Measurements from ENCODE around the gene NAP1L4. TPM values are rescaled to one million over a fixed set of nuclear protein-coding genes. Genes with fewer than 3 reads are reported as not detected.

Gene NAP1L4
- total and polyA plus RNA-seq, 2 of the 8 experiments (the other 6 are each of a cell fraction or from before 2014, with no cell fraction given) = 75.8 to 194 TPM

DNA sequence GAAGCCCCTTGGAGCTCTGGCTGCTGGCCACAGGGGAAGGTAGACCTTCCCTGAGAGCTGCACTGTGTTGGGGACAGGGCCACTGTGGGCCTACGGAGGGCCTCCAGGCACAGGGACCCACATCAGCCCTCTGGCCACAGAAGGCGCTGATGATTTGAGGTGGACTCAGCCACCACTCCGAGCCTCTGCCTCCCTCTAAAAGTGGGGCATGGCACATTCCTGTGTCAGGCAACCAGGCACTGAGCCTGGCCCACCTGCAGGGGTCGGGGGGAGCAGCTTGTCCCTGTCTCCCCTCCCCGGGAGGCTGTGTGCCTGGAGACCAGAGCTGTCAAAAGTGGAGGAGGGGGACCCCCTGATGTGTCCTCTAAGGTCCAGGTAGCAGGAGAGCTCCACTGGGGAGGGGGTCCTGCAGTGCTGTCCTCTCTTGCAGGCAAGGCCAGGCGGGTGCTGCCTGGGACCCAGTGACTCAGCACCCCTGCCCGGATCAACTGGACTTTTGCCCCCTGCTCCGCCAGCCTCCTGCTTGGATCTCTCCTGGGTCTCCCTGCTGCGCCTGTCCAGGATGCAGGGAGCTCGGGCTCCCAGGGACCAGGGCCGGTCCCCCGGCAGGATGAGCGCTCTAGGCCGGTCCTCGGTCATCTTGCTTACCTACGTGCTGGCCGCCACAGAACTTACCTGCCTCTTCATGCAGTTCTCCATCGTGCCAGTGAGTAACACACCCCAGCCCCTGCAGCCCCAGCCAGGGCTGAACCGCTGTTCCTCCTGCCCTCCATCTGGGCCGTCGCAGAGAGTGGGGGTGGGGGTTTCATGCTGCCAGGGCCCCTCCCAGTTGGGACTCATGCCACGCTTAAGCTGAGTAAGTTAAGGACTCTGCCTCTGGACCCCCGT is 89.1 kb downstream of the NAP1L4 start:
- H3K36me3 ChIP-seq (ENCODE audit: control insufficient read depth in 2 of 4, insufficient read depth in 4 of 4, low read length in 3 of 4) = no peaks in the 10 kb centered on the region
- peaks cover 0 to 25% (median 5%) of the 10 kb centered on the region in 4 experiments; a peak in 4 of 7 replicates for H3K27me3 ChIP-seq (replicated peaks in 1 of 4; ENCODE audit: control insufficient read depth in 3 of 4, extremely low read depth in 1 of 4, insufficient read depth in 3 of 4, low read length in 3 of 4)
- peak overlapping the region; percentile 88; the same call in 1 of the 2 replicates for H2BK15ac ChIP-seq (ENCODE audit: low read length)
- peaks cover 7% of the 10 kb centered on the region; the same call in 1 of the 2 replicates for H3K23me2 ChIP-seq (ENCODE audit: low read depth, low read length)
- POLR2A ChIA-PET (ENCODE audit: partially characterized antibody) = interaction anchor here (0.7 to 4.9 kb wide), 4 partner anchors 10 to 26 kb away, joined by 3 to 20 read pairs (median 8); partner anchors contain the start of gene PHLDA2
- peak overlapping the region; percentile 80 to 92 for H3K4me2 ChIP-seq (ENCODE audit: insufficient read depth in 1 of 2, low read depth in 2 of 2, low read length in 2 of 2)
- no peak overlapping the region for H4K5ac ChIP-seq (ENCODE audit: insufficient read length, low read depth, low read length)
- no peaks in the 10 kb centered on the region for H3K9me3 ChIP-seq (ENCODE audit: insufficient read depth in 2 of 2, low read depth in 1 of 2, low read length in 1 of 2)
- no peak for TF ChIP-seq HDAC6 (IDR thresholded peaks at IDR 0.05; ENCODE audit: low read depth, low read length)
- peak; percentile 28; the same call in 1 of the 2 replicates for TF ChIP-seq JUND (IDR thresholded peaks at IDR 0.05; ENCODE audit: low read length)
- no peak overlapping the region for H3K14ac ChIP-seq (ENCODE audit: insufficient read length)
- H3K4ac ChIP-seq (replicated peaks; ENCODE audit: insufficient read length, low read depth, low read length) = no peak overlapping the region
- FAIRE-seq = no peak
- H2AFZ ChIP-seq (ENCODE audit: low read length) = 0 out of 2 replicates have a peak overlapping the region, but pooled peaks have one; percentile 49
- no peak overlapping the region for H2BK120ac ChIP-seq (replicated peaks; ENCODE audit: low read depth, low read length)
- CTCF ChIA-PET (ENCODE audit: partially characterized antibody) = interaction anchor here (0.6 to 6.2 kb wide), 9 partner anchors 11 to 371 kb away, joined by 3 to 68 read pairs (median 4); partner anchors contain the start of gene PHLDA2
- H3K27ac ChIP-seq (ENCODE audit: low read depth, low read length) = no peak overlapping the region
- no peak overlapping the region for H3K23ac ChIP-seq (ENCODE audit: insufficient read length)
- no peak overlapping the region for H3K56ac ChIP-seq (replicated peaks; ENCODE audit: insufficient read length, low read depth, low read length)
- no peaks in the 10 kb centered on the region for H3K79me1 ChIP-seq (ENCODE audit: low read depth, low read length)
- H2BK20ac ChIP-seq (ENCODE audit: low read length) = 0 out of 2 replicates have a peak overlapping the region, but pooled peaks have one; percentile 93
- H3K79me2 ChIP-seq (ENCODE audit: control insufficient read depth in 1 of 2, insufficient read depth in 2 of 2, low read length in 2 of 2) = no peaks in the 10 kb centered on the region
- DNase-seq (ENCODE audit: low read depth in 1 of 2, low spot score in 2 of 2) = peak in 1 of 2 experiments; percentile 49
- H3K4me1 ChIP-seq (replicated peaks in 1 of 4; ENCODE audit: control insufficient read depth in 3 of 4, insufficient read depth in 4 of 4, low read length in 3 of 4) = peaks cover 0 to 19% (median 14%) of the 10 kb centered on the region in 4 experiments; a peak in 5 of 7 replicates
- peak overlapping the region; percentile 60; the same call in 1 of the 2 replicates for H4K8ac ChIP-seq (ENCODE audit: extremely low read depth, insufficient read depth, low read length)
- H3K9ac ChIP-seq (replicated peaks in 1 of 4; ENCODE audit: extremely low read depth in 1 of 4, low read depth in 3 of 4, low read length in 3 of 4) = no peak overlapping the region
- H2BK12ac ChIP-seq (ENCODE audit: low read depth, low read length) = peak overlapping the region; percentile 90; the same call in 1 of the 2 replicates
- no peak overlapping the region; the same call in 1 of the 2 replicates for H3K18ac ChIP-seq (ENCODE audit: extremely low read depth, low read length)
- peak overlapping the region in 2 of 4 experiments; percentile 74 to 94; a peak in 5 of 8 replicates for H3K4me3 ChIP-seq (ENCODE audit: extremely low read depth in 1 of 4, insufficient read depth in 2 of 4, low read depth in 3 of 4, low read length in 4 of 4)
- 0 out of 2 replicates have a peak overlapping the region, but pooled peaks have one; percentile 52 for H2BK5ac ChIP-seq (ENCODE audit: low read depth, low read length)
- peak overlapping the region; percentile 65; the same call in 1 of the 2 replicates for H2AK5ac ChIP-seq (ENCODE audit: low read depth, low read length)
- H4K91ac ChIP-seq (replicated peaks; ENCODE audit: insufficient read length, low read length) = no peak overlapping the region
- WGBS, 2 experiments (ENCODE audit: extremely low coverage in 1 of 2, insufficient coverage in 1 of 2, insufficient read length in 1 of 2, insufficient replicate concordance in 2 of 2, low coverage in 1 of 2, low lambda C conversion rate in 2 of 2, missing lambda C conversion rate in 1 of 2) = 85% methylated on average over 22 of the region's 23 CpGs; no CpG with 5 or more reads in 1 of the 2 experiments
- H4K20me1 ChIP-seq (replicated peaks in 1 of 2; ENCODE audit: control insufficient read depth in 1 of 2, insufficient read depth in 2 of 2, low read length in 2 of 2) = no peaks in the 10 kb centered on the region

All from H1 (cell line).